HEK293T (cell line): ENCODE measurements around the gene LMF1.

Experiments used
- CTCF ChIA-PET: fragments of 350-600 bp; formaldehyde crosslinking; extraction: SDS; loops from one replicate; lab custom pipeline; 2021; ENCODE audit warnings: antibody characterized with exemption, inconsistent platforms; lab: Yijun Ruan, JAX
- POLR2A ChIA-PET: fragments of 350-600 bp; formaldehyde crosslinking; extraction: SDS; loops from one replicate; lab custom pipeline; 2020; ENCODE audit warnings: antibody characterized with exemption, inconsistent platforms; lab: Yijun Ruan, JAX
- DNase-seq: peaks from one replicate; pipeline ENCODE4 v3.0.0; 2012; ENCODE audit warnings: mixed read lengths; ENCODE audit errors: extremely low spot score
- ARNT ChIP-seq: fragments of 450-650 bp; IDR thresholded peaks from 2 replicates; pipeline ENCODE4 v1.6.1; 2017; ENCODE audit warnings: mild to moderate bottlenecking
- BHLHE40 ChIP-seq: fragments of 450-650 bp; IDR thresholded peaks from 2 replicates; pipeline ENCODE4 v1.6.1; 2016; ENCODE audit warnings: mild to moderate bottlenecking, moderate library complexity, borderline replicate concordance
- CTBP1 ChIP-seq: fragments of 450-650 bp; IDR thresholded peaks from 2 replicates; pipeline ENCODE4 v1.6.1; 2016; ENCODE audit warnings: borderline replicate concordance
- ELF4 ChIP-seq: fragments of 450-650 bp; IDR thresholded peaks from 2 replicates; pipeline ENCODE4 v1.6.1; 2017; ENCODE audit warnings: antibody characterized with exemption
- FOXA1 ChIP-seq: fragments of 450-650 bp; IDR thresholded peaks from 2 replicates; pipeline ENCODE4 v1.6.1; 2016; ENCODE audit warnings: mild to moderate bottlenecking
- FOXK2 ChIP-seq: fragments of 450-650 bp; IDR thresholded peaks from 2 replicates; pipeline ENCODE4 v1.6.1; 2016; ENCODE audit warnings: mild to moderate bottlenecking
- FOXM1 ChIP-seq: fragments of 450-650 bp; IDR thresholded peaks from 2 replicates; pipeline ENCODE4 v1.6.1; 2017; ENCODE audit warnings: mild to moderate bottlenecking, borderline replicate concordance
- HDGF ChIP-seq: fragments of 450-650 bp; IDR thresholded peaks from 2 replicates; pipeline ENCODE4 v1.6.1; 2017; ENCODE audit warnings: antibody characterized with exemption, borderline replicate concordance
- L3MBTL2 ChIP-seq: fragments of 450-650 bp; conservative IDR thresholded peaks from 2 replicates; pipeline ENCODE4 v1.6.1; 2016; ENCODE audit warnings: mild to moderate bottlenecking
- LEF1 ChIP-seq: fragments of 450-650 bp; IDR thresholded peaks from 2 replicates; pipeline ENCODE4 v1.6.1; 2017; ENCODE audit warnings: mild to moderate bottlenecking, borderline replicate concordance
- NFRKB ChIP-seq: fragments of 450-650 bp; IDR thresholded peaks from 2 replicates; pipeline ENCODE4 v1.6.1; 2016; ENCODE audit warnings: mild to moderate bottlenecking, moderate library complexity
- SP1 ChIP-seq: fragments of 450-650 bp; IDR thresholded peaks from 2 replicates; pipeline ENCODE4 v1.6.1; 2017
- SUZ12 ChIP-seq: fragments of 450-650 bp; IDR thresholded peaks from 2 replicates; pipeline ENCODE4 v1.6.1; 2016; ENCODE audit warnings: mild to moderate bottlenecking
- TARDBP ChIP-seq: fragments of 450-650 bp; IDR thresholded peaks from 2 replicates; pipeline ENCODE4 v1.6.1; 2016
- ZNF384 ChIP-seq: fragments of 450-650 bp; IDR thresholded peaks from 2 replicates; pipeline ENCODE4 v1.6.1; 2016
- TF ChIP-seq, protein P1 (sequence below): fragments of 450-650 bp; IDR thresholded peaks from 2 replicates; pipeline ENCODE4 v1.6.1; 2016

The LMF1 gene

DNA sequence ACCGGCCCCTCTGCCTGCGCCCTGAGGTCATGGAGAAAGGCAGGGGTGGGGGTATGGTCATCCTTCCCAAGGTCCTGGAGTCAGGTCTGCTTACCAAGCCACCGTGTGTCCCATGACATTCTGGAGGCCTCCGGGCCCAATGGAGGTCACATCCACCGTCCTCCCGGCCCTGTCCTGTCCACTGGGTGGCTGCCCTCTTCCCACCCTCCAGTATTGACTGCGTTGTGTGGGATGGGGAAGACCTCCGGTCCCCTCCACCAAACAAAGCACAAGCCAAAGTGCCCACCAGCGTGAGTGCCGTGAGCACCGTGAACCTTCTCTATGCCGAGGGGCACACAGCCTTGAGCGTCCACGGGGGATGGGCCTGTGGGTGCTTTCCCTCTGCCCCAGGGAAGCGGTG, 37.2 kb downstream of the LMF1 start:
- no peak for DNase-seq
- TF ChIP-seq L3MBTL2 = no peak
- no peak for TF ChIP-seq HDGF
- no peak for TF ChIP-seq SUZ12
- no peak for TF ChIP-seq ELF4
- TF ChIP-seq FOXK2 = no peak
- no peak for TF ChIP-seq NFRKB
- TF ChIP-seq CTBP1 = no peak
- TF ChIP-seq FOXM1 = no peak
- ChIA-PET CTCF (no interaction called here), POLR2A (no interaction called here)

DNA sequence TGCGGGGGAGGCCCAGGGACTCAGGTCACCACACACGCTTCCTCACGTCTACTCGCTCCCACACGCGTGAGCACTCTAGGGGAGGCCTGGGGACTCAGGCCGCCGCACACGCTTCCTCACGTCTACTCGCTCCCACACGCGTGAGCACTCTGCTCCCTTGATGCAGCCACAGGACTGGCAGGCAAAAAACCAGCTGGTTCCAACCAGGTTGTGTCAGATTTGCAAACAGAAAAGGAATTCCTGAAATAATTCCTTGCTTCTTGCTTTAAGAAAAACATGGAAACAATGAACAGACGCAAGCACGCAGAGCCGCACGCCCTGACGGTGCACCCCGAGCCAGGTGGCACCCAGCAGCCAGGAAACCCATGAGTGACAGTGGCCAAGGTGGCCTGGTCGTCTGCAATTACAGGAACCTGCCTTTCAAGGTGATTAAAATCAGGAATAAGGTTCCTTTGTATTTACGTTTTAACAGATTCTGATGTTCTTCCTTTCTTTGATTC, 37.9 kb downstream of the LMF1 start:
- TF ChIP-seq LEF1 (no peak), ELF4 (no peak), FOXK2 (no peak), NFRKB (no peak), TARDBP (no peak)
- DNase-seq = no peak
- POLR2A ChIA-PET = no interaction called here
- CTCF ChIA-PET = no interaction called here

DNA sequence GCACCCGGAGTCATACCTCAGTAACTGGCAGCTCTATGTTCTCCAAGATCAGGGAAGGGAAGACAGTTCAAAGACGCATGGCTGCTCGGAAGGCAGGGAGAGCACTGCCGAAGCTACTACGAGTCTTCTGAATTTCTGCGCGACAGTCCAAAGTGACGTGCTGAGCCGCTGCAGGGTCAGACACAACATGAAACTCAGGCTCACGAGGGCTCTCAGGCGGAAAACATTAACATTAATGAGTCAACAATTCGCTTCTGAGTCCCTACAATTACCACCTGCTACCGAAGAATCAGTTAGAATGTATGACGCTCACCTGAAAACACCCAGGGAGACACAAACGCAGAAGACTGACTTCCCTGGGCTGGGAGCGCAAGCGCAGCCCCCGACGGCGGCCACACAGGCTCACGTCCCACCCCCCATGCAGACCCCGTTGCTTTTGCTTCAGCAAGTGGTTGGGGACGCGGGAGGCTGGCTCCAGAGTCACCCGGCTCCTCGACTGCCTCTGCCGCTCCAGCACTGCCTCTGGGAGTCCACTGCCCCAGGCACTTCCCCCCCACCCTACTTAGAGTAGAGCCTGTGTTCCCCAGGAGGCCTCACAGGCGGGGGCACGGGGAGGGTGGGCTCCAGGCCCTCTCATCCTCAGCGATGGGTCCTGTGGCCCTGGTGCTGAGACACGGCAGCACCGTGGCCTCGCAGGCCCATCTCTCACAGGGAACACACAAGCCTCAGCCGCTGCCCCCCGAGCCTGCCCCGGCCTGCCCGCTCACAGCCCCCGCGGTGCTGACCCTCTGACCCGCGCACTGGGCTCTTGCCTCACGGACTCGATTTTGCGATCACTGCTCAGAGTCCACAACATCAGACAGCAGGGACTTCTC, 38.9 kb downstream of the LMF1 start:
- ChIA-PET POLR2A (no interaction called here), CTCF (no interaction called here)
- DNase-seq = no peak
- TF ChIP-seq BHLHE40 (no peak), HDGF (no peak), FOXK2 (no peak)

DNA sequence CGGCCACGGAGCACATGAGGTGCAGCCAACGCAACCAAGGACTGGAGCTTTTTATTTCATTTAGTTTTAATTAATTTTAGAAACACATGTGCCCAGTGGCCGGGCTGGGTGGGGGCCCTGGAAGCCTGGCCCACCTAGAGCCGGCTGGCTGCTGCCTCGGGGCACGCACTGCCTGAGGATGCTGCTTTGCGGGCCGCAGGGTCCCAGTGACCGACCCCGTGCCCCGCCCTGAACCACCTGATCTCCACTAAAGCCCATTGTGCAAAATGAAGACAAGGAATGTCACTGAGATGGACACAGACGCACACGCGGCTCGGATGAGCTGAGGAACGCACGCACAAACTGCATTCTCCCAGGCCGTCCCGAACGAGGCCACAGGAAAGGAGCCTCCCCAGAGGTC, 39.6 kb downstream of the LMF1 start:
- no peak for DNase-seq
- POLR2A ChIA-PET = no interaction called here
- CTCF ChIA-PET = no interaction called here
- TF ChIP-seq TARDBP = no peak
- no peak for TF ChIP-seq LEF1
- TF ChIP-seq ELF4 = no peak
- no peak for TF ChIP-seq L3MBTL2
- no peak for TF ChIP-seq SP1
- TF ChIP-seq ZNF384 = no peak
- no peak for TF ChIP-seq FOXA1
- TF ChIP-seq NFRKB = no peak
- no peak for TF ChIP-seq BHLHE40
- TF ChIP-seq HDGF = no peak

DNA sequence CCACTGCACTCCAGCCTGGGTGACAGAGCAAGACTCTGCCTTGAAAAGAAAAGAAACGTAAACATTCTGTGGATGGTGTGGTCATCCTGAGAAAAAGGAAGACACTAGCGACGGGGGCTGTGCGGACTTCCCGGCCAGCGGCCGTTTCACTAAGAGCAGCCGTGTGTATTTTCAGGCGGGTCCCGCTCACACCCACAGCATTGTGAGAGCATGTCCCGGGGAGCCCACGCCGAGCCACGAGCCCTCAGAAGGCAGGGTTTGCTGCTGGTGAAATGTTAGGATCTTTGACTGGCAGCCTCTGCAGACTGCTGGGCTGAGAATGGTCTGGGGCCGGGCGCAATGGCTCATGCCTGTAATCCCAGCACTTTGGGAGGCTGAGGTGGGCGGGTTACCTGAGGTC, 40.3 kb downstream of the LMF1 start:
- no peak for DNase-seq
- POLR2A ChIA-PET = no interaction called here
- TF ChIP-seq FOXA1 (no peak), BHLHE40 (no peak), CTBP1 (no peak), SP1 (no peak), LEF1 (no peak), ELF4 (no peak), L3MBTL2 (no peak), NFRKB (no peak), SUZ12 (no peak), ARNT (no peak), FOXM1 (no peak), TARDBP (no peak), HDGF (no peak)
- TF ChIP-seq, protein P1, sequence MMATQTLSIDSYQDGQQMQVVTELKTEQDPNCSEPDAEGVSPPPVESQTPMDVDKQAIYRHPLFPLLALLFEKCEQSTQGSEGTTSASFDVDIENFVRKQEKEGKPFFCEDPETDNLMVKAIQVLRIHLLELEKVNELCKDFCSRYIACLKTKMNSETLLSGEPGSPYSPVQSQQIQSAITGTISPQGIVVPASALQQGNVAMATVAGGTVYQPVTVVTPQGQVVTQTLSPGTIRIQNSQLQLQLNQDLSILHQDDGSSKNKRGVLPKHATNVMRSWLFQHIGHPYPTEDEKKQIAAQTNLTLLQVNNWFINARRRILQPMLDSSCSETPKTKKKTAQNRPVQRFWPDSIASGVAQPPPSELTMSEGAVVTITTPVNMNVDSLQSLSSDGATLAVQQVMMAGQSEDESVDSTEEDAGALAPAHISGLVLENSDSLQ = no peak
- CTCF ChIA-PET = no interaction called here

DNA sequence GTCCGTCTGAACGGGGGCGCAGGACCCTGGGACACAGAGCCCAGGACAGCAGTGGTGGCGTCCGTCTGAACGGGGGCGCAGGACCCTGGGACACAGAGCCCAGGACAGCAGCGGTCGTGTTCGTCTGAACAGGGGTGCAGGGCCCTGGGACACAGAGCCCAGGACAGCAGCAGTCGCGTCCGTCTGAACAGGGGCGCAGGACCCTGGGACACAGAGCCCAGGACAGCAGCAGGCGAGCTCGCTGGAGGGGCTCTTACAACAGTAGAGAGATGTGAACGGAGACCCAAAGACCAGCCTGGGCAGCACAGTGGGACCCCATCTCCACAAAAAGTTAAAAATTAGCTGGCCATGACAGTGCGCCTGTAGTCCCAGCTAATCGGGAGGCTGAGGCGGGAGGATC, 40.7 kb downstream of the LMF1 start:
- CTCF ChIA-PET = no interaction called here
- DNase-seq = no peak
- no peak for TF ChIP-seq NFRKB
- TF ChIP-seq ELF4 = no peak
- TF ChIP-seq ARNT = no peak
- no peak for TF ChIP-seq L3MBTL2
- POLR2A ChIA-PET = no interaction called here

DNA sequence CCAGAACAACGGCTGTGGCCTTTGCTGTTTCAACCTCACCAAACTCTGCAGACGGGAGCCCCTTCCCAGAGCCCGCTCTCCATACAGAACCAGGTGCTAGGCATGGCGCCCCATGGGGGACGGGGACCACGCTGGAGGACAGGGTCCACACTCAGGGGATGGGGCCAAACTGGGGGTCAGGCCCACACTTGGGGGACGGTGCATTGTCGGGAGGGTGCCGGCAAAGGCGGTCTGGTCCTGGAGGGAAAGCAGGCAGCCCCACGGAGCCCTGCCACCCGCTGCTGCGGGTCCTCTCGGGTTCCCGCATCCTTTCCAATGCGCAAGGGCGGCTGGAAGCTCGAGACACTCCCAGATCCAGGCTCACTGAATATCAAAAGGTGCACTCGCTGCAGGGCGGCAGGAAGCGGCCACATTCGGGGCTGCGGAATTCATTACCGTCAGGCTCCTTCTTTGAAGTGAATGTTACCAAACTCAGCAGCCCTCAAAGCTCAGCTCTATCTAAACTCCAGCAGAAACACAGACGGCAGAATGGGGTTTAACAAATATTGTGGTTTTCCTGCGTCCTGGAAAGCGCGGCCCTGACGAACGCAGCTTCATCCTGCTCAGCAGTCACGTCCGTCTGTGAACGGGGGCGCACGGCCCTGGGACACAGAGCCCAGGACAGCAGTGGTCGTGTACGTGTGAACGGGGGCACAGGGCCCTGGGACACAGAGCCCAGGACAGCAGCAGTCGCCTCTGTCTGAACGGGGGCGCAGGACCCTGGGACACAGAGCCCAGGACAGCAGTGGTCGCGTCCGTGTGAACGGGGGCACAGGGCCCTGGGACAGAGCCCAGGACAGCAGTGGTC, 41.3 kb downstream of the LMF1 start:
- ChIA-PET POLR2A (no interaction called here), CTCF (no interaction called here)

More for the DNA sequence above, 41.3 kb downstream of the LMF1 start:
- no peak for TF ChIP-seq FOXA1
- TF ChIP-seq, protein P1 = no peak
- TF ChIP-seq CTBP1 = no peak
- TF ChIP-seq BHLHE40 = no peak
- TF ChIP-seq TARDBP = no peak
- TF ChIP-seq FOXK2 = no peak
- TF ChIP-seq ELF4 = no peak
- TF ChIP-seq FOXM1 = no peak
- TF ChIP-seq SUZ12 = no peak
- DNase-seq = no peak
